ENCODE data around the gene PRKCE.

The PRKCE gene

DNA sequence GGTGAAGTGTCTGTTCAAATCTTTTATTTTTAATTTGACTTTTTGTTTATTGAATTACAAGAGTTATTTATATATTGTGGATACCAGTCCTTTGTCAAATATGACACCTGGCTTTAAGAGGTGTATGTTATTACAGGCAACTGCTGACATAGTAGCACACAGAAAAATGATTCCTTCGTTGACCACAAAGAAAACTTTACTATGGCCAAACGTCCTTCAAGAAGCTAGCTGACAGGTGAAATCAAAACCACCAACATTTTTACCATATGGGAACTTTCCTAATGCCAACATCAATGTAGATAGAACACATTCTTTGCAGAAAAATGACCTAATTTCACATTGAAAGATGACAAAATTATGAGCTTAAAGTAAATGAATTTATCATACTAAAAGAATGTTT, 34.0 kb upstream of the PRKCE start:
- TF ChIP-seq, protein P1, sequence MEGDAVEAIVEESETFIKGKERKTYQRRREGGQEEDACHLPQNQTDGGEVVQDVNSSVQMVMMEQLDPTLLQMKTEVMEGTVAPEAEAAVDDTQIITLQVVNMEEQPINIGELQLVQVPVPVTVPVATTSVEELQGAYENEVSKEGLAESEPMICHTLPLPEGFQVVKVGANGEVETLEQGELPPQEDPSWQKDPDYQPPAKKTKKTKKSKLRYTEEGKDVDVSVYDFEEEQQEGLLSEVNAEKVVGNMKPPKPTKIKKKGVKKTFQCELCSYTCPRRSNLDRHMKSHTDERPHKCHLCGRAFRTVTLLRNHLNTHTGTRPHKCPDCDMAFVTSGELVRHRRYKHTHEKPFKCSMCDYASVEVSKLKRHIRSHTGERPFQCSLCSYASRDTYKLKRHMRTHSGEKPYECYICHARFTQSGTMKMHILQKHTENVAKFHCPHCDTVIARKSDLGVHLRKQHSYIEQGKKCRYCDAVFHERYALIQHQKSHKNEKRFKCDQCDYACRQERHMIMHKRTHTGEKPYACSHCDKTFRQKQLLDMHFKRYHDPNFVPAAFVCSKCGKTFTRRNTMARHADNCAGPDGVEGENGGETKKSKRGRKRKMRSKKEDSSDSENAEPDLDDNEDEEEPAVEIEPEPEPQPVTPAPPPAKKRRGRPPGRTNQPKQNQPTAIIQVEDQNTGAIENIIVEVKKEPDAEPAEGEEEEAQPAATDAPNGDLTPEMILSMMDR (IDR thresholded peaks at IDR 0.05; ENCODE audit: low read depth, low read length, missing control alignments), result no peak
- no peak for DNase-seq (ENCODE audit: low read depth)
- no peak overlapping the region for H3K4me3 ChIP-seq (ENCODE audit: low read depth, low read length)

DNA sequence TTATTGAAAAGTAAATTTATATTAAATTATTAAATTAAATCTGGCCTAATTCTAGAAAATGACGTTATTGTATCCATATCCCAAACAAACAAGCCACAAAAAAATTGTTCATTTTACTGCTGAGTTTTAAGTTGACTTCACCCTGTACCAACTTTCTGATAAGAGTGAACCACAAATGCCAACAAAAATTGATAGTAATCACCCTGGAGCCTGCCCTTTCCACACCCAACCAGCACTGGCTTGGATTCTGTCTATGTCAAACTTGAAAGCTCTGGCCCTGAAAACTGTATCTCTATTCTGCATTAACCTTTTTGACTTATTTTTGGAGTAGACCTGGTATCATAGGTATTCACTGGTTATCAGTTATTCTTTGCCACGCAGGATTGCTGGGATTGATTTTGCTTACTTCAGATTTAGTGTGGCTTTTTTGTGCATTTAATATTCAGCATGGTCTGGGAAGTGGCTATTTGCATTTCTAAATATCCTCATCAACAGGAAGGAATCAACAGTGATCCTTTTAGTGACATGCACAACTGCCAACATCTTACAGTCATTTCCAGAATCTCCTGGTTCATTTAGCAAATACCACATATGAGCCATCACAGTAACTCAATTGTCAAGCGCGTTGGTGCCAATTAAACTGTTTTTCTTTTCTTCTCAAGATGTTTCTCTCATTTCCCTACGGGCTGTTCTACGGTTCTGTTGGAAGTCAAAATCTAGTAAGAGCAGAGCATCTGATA, 29.0 kb upstream of the PRKCE start:
- DNase-seq (ENCODE audit: low read depth), result no peak
- no peak overlapping the region for H3K4me3 ChIP-seq (ENCODE audit: low read depth, low read length)
- TF ChIP-seq, protein P1 (IDR thresholded peaks at IDR 0.05; ENCODE audit: low read depth, low read length, missing control alignments), result no peak

DNA sequence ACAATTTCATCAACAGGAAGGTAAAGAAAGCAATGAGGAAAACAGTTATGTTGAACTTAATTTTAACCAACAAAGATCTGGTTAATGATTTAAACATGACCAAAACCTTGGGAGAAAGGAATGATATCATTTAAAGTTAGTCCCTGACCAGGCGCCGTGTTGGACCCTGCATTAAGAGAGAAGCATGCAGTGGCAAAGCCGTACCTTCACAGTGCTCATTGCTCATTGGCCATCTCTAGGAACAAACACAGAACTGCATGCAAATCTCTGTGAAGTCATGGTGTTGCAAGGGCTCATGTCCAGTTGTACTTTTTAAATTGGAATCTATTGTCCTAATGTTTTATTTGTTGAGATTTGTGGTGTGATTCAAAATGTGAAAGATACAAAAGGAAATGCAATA, 28.4 kb upstream of the PRKCE start:
- H3K4me3 ChIP-seq (ENCODE audit: low read depth, low read length), result no peak overlapping the region
- DNase-seq (ENCODE audit: low read depth), result no peak
- TF ChIP-seq, protein P1 (IDR thresholded peaks at IDR 0.05; ENCODE audit: low read depth, low read length, missing control alignments), result no peak

DNA sequence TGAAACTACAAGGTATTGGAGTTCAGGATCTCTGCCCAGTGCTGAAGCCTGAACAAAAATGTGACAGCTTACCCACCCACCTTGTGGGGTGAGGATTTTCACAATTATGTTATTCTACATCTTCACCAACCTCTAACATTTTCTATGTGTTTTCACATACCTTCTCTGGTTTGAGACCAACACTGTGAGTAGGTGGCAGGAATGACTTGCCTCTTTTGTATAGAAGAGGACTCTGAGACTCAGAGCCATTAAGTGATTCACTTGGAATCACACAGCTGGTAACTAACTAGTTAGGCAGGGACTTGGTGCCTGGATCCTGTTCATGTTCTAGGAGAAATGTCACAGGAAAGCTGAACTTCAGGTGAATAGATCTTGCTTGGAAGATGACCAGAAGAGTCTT, 25.7 kb upstream of the PRKCE start:
- TF ChIP-seq, protein P1 (IDR thresholded peaks at IDR 0.05; ENCODE audit: low read depth, low read length, missing control alignments), result no peak
- no peak for DNase-seq (ENCODE audit: low read depth)
- H3K4me3 ChIP-seq (ENCODE audit: low read depth, low read length), result no peak overlapping the region

DNA sequence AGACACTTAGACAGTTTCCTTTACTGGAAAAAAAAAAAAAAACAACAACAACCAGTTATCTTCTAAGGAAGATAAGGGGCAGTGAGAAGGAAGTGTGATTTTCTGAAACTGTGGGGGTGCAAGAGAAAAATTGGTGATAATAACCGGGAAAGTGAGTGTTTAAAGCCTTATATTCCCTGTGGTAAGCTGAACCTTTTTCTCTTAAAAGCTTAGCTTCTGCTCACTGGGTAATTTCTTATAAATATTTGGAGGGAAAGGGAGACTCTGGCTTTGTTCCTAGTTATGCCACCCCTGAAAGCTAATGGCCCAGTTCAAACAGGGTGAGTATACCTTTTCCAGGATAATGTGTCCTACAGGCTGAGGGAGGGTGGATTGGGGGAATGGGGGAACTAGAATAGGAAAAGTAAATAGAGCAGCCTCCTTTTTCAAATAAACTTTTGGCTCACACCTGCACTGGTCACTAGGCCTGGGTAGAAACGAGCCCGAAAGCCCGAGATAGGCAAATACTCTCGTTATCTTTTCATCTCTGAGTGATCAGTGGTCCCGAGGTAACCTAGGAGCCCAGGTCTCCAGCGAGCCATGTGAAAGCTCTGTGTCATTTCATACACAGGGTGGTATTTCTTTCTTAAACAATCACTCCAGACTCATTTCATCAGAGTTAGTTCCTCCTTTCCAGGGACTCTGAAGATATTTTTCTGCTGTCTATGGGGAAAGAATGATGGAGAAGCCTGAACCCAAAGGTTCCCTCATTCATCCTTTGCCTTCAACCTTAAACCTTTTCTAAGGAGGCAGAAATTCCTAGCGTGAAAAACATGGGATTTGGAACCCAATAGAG, 24.9 kb upstream of the PRKCE start:
- no peak for DNase-seq (ENCODE audit: low read depth)
- TF ChIP-seq, protein P1 (IDR thresholded peaks at IDR 0.05; ENCODE audit: low read depth, low read length, missing control alignments), result no peak
- H3K4me3 ChIP-seq (ENCODE audit: low read depth, low read length), result no peak overlapping the region

DNA sequence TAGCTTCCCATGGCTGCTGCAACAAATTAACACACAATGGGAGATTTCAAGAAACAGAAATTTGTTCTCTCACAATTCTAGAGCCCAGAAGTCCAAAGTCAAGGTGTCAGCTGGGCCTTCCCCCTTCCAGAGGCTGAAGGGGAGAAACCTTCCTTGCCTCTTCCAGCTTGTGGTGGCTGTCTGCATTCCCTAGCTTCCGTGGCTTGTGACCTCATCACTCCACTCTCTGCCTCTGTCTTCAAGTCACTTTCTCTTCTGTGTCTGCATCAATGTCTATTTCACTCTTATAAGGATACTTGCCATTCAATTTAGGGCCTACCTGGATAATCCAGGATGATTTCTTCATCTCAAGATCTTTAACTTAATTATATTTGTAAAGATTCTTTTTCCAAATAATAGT, 23.6 kb upstream of the PRKCE start:
- no peak overlapping the region for H3K4me3 ChIP-seq (ENCODE audit: low read depth, low read length)
- TF ChIP-seq, protein P1 (IDR thresholded peaks at IDR 0.05; ENCODE audit: low read depth, low read length, missing control alignments), result no peak
- DNase-seq (ENCODE audit: low read depth), result no peak
